Activated gamma-delta T cell treated with Interleukin-2 at 50 U/mL for 16 hours (primary cell): ENCODE data around the gene CCNJ.
A peak's percentile ranks its signal among the peaks of the same experiment; 100 is the strongest.
"Not testable (repeated sequence)": the region's sequence is repeated elsewhere in the genome, so short reads cannot be mapped to it uniquely, and the experiment has no call there.

ENCODE experiments used
- DNase-seq: peaks from one replicate; pipeline ENCODE4 v3.0.0-alpha.2; 2020

Gene CCNJ, protein sequence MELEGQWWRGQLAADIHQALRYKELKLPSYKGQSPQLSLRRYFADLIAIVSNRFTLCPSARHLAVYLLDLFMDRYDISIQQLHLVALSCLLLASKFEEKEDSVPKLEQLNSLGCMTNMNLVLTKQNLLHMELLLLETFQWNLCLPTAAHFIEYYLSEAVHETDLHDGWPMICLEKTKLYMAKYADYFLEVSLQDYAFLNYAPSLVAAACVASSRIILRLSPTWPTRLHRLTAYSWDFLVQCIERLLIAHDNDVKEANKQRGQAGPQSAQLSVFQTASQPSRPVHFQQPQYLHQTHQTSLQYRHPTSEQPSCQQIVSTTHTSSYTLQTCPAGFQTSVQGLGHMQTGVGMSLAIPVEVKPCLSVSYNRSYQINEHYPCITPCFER

DNA sequence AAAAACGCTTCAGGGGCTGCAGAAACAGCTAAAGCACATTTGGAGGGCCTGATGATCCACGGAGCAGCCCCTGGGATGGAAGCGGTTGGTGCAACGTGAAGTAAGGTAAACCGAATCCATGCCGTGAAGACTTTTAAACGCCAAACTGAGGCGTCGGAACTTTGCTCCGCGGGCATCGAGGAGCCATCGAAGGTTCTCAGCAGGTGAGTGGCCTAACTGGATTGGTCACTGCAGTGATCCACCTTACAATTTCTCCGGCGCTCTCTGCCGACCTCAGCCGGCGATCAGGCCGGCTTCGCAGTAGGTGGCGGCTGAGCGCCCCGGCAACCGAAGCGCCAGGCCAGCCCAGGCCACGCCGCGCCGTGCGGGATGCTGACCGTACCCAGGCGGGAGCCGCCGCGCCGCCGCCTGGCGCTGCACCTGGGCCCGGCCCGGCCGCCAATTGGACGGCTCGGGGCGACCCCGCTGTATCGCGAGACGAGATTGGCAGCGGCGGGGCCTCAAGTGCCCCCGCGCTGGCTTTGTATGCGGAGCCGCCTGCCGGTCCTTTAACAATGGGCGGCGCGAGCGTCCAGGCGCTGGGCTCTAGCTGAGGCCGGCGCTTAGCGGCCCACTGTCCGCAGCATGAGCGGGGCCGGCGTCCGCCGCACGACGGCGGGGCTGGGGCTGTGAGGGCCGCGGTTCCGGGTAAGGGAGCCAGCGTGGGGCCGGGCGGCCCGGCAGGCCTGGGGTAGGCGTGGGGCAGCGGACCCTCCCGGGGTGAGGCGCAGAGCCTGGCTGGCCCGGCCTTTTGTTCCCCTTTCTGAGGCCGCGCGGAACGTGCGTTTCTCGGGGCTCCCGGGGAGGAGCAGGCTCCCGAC lies at the start of gene CCNJ:
Gene CCNJ, plus strand, starts transcription at position 551 of the 860 bp plus-strand sequence. CDS start 811 bp downstream, outside the sequence.
- peak; percentile 73 for DNase-seq

DNA sequence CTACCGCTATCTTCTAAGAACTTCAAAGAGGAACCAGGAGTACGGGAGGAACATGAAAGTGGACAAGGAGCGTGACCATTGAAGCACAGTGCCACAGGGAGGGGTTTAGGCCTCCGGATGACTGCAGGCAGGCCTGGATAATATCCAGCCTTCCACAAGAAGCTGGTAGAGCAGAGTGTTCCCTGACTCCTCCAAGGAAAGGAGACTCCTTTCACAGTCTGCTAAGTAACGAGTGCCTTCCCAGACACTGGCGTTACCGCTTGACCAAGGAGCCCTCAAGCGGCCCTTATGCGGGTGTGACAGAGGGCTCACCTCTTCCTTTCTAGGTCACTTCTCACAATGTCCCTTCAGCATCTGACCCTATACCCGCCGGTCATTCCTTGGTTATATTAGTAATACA lies 49.0 kb upstream of the CCNJ start:
- DNase-seq: not testable (repeated sequence)

DNA sequence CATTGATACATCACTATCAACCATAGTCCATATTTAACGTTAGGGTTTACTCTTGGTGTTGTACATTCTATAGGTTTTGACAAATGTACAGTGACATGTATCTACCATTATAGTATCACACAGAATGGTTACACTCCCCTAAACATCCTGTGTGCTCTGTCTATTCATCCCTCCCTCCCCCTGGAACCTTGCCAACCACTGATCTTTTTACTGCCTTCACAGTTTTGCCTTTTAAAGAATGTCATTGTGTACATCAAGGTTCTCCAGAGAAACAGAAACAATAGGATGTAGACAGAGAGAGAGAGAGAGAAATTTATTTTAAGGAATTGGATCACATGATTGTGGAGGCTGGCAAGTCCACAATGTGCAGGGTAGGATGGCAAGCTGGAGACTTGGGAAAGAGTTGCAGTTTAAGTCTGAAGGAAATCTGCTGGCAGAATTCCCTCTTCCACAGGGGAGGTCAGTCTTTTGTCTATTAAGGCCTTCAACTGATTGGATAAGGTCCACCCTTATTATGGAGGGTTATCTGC lies 45.1 kb upstream of the CCNJ start:
- DNase-seq: no peak

DNA sequence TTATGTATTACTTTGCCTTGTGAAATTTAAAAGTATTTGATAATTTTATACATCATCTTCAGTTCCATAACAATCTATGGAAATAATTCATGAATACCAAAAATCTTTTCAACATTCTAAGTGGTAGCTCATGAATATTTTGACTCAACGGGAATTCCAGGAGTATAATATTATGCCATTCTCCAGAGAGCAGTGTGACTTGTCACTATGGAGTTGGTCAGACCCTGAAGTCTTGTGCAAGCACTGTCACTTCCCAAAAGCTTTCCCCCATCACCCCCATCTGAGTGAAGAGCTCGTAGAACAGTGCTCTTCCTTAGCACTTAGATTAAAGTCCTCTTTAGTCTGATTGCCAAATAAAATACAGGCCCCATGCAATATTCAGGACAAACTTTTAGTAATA lies 29.4 kb upstream of the CCNJ start:
- no peak for DNase-seq

DNA sequence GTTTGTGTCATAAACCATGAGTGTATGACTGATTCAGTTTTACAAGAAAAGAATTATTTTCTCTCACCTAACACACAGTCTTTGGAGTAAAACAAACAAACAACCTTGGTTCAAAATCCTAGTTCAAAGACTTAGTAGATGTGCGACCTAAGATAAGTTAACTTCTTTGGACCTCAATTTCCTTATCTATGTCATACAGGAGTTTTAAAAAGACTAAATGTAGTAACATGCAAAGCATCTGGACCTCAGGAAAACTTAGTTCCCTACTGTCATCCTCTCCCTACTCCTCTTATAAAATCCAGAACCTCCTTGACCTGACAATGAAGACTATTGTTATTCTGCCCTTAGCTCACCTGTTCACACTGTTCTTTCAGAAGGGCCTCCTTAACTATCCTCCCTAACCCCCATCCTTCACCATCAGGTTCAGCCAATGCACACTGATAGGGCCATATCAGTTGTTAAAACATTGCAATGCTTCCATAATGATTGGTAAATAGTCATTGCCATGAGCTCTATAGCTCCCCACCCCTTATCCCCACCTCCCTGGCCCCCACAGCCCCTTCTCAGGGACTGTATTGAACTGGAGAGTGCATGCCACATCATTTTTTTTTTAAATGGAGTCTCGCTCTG lies 28.8 kb upstream of the CCNJ start:
- DNase-seq: no peak

DNA sequence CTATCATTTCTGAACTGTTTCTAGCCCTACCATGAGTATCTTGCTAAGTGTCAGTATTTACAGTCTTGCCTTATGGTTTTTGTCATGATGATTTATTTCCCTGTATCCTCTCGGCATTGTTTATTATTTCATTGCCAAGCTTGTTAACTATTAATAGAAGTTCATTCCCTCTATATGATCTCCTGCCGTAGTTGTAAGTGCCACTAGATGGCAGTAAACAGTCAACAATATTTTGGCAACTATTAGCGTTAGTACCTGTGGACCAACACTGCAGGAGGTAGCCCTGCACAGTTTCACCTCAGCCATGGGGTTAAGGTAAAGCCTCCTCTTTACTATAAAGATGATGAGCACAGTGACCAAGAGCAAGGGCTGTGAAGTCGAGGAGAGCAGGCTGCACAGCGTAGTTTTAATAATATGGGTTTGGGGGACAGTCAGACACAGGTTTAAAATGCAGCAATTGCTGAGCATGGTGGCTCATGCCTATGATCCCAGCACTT lies 26.1 kb upstream of the CCNJ start:
- DNase-seq: peak; percentile 35

DNA sequence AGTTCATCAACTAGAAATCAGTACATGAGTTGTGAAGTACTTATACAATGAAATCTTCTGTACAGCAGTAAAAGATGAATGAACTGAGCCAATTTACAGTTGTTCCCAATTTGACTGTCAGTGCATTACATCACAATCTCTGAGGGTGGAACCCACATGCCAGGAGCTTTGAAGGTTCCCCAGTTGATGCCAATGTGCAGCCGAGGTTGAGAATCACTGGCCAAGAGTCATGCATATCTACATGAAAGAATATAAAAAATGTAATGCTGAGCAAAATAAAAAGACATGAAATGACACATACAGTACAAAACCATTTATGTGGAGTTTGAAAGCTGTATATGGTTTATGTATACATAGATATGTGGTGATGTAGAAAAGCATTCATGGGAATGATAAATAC lies 22.1 kb upstream of the CCNJ start:
- DNase-seq: no peak

DNA sequence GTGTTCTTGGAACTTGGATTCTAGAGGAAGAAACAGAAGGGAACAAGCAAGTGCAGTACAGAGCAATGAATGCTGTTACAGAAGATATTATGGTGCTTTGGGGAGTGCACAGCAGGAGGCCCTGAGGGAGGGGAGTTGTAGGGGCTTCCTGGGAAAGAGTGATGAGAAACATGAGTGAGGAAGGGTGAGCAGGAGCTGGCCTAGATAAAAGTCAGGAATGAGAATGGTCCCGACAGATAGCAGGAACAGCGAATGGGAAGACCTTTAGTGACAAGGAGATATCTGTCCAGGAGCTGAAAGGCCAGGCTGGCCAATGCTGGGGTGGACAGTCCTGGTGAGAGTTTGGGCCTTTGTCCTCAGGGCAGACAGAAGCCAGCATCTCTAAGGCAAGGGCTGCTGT lies 20.6 kb upstream of the CCNJ start:
- no peak for DNase-seq

DNA sequence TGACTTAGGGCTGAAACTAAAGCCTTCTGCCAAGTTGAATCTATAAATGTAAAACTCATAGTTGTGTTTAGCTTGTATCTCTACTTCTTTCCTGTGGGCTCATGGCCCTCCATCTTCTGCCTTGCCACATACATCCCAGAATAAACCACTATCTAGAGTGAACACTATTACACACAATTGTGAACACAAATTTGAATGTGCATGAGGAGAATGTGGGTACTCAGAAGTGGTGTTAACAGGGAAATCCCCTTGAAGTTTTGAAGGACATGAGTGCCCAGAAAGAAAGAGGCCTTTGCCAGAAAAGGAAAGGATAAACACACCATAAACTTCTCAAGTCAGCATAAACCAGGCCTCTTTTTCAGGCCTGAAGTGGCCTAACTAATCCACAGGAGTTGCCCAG lies 20.2 kb upstream of the CCNJ start:
- DNase-seq: no peak

DNA sequence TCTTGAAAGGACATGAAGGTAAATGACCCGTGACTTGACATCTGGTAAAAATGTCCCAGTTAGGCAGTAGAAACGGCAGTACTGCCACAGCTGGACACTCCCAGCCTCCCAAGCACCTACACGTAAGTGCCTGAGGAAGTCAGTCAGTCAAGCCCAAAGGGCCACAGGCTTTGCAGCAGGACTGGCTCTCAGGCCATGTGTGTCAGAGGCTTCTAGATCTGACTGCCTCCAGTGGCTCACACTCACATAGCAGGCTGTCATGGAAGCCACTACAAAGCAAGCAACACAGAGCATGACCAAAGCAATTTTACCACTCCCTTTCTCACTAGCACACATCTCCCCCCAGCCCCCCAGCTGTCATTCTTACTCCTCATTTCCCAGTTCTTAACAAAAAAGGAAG lies 17.8 kb upstream of the CCNJ start:
- DNase-seq: no peak

DNA sequence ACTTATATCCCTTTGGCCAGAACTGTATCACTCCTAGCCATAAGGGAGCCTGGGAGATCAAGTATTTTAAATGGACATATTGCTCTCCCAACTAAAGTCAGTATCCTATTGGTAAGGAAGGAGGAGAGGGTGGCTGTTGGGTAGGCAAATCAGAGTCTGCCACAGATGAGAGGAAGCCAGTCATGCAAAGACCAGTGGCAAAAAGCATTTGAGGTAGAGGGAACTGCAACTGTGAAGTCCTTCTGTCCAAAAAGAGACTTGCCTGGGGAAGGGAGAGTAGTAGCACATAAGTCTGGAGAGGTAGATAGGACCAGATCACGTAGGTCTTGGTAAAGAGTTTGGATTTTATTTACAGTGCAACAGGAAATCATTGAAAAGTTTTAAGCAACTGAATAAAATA lies 8.8 kb upstream of the CCNJ start:
- DNase-seq: no peak

DNA sequence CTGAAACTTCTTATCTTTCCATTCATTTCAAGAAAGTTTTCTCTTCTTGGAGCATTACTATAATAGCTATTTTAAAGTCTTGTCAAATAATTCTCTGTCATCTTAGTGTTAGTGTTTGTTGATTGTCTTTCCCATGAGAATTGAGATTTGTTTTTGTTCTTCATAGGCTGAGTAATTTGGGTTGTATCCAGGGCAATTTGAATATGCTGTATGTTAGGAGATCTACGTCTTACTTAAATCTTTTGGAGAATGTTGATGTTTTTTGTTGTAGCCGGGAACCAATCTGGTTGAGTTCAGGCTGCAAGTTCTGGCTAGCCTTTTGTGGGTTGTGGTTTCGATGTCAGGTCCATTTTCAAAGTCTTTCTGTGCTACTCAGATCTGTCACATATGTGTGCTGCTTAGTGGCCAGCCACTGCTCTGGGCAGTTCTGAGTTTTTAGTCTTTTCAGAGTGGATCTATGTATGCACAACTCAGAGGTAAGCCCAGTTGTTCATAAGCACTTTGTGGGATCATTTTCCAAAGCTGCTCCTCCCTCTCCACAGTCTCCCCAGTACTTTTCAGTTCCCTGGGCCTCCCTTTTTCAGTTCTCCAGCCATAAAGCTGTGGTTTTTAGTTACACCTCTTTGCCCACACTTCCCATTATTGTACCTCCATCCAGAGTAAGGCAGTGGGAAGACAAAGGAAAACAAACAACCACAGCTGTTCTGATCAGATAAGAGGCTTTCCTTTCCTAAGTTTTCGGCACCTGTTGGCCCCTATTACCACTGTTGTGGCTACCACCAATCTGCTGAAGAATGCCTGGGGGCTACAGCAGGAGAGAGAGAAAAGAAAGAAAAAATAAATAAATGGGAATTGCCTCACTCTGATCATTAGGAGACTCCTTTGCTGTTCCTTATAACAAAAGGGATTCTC lies 4.7 kb upstream of the CCNJ start:
- no peak for DNase-seq

DNA sequence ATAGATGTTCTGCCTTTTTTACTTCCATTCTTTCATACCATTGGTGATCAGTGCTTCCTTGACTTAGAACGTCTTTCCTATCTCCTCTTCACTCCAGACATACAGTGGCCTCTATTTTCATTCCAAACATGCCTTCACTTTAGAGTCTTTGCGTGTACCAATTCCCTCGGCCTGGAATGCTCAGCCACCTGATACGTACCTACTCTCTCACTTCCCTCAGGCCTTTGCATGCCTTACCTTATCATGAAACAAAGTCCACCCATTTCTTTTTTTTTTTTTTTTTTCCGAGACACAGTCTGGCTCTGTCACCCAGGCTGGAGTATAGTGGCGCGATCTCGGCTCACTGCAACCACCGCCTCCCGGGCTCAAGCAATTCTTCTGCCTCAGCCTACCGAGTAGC lies 2.2 kb upstream of the CCNJ start:
- DNase-seq: no peak

DNA sequence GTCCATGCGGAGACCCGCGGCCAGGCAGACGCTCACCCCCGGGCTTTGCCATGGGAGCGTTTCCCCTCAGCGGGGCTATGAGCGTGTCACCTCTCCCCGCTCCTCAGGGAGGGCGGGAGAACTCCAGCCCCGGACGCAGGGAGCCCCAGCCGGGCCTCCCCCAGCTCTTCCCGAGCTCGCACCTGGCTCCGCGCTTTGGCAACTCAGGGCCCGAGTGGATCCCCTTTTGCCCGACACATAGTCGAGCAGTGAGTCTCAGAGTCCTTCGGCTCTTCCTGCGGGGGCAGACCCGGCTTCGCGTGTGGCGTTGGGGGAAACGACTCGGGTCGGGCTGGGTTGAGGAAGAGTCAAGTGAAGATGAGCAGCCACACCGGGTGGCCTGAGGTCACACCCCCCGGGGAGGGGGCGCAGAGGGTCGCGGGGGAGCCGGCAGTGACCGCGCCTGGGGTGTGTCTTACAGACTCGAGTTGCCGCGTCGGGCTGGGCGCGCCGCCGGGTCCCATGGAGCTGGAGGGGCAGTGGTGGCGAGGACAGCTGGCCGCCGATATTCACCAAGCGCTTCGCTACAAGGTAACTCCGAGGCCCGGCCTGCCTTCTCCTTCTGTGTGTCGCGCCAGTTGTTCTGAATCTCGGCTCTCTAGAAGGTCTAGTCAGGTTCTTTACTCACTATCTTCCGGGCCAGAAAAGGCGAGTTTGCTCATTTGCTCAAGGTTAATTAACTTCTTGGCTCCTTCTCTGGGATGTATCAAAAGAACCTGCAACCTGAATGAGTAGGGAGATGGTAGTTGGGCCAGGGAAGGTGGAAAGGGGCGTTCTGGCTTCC lies 721 bp downstream of the CCNJ start:
- DNase-seq: peak; percentile 39

DNA sequence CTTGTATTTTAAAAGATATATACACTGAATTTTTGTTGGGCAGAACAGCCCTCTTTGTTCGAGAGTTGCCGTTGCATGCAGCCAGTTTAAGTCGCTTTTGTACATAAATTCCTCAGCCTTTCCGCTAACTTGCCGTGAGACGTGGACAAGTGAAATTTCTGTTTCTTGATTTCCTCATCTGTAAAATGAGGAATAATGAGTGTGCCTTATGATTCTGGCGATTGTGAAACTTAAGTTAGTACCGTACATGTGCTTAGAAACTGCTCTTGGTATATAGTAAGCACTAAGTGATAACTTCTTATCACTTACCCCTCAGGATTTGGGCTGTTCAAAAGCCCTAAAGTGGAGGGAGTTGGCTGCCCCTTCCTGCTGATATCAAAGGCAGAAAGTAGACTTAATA lies 1.4 kb downstream of the CCNJ start:
- no peak for DNase-seq

DNA sequence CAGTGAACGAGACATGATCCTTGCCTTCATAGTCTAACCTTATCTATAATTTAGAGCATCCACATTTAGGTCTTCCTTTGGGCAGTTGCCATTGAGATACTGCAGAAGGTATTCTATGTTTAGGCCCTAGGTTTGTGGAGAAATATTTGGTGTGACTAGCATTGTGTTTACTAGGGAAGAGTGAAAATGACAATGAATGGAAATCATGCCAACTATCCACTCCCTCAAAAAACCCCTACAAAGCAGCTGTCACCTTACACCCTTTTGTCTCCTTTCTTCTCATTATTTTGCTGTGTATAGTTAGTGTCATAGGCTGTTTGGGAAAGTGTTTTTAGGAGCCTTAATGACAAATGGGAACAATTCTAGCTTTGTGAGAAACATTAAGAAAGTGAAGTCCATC lies 3.2 kb downstream of the CCNJ start:
- no peak for DNase-seq

DNA sequence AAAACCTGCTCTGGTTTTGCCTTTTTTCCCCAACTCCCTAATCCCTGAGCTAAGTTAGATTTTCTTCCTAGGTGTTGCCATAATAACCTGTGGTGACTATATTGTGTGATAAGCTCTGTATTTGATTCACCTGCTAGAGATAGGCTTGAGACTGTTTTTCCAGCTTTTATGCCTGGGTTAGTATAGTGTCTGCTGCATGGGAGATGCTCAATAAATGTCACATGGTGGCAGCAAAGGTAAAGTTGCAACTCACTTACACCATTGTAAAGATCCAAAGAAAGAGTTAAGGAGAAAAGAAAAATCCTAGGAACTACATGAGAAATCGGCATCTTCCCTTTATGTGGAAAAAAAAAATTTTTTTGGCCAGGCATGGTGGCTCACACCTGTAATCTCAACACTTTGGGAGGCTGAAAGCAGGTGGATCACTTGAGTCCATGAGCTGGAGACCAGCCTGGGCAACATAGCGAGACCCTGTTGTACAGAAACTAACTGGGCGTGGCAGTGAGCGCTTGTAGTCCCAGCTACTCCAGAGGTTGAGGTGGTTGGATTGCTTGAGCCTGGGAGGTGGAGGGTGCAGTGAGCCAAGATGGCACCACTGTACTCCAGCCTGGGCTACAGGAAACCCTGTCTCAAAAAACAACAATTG lies 3.7 kb downstream of the CCNJ start:
- no peak for DNase-seq

DNA sequence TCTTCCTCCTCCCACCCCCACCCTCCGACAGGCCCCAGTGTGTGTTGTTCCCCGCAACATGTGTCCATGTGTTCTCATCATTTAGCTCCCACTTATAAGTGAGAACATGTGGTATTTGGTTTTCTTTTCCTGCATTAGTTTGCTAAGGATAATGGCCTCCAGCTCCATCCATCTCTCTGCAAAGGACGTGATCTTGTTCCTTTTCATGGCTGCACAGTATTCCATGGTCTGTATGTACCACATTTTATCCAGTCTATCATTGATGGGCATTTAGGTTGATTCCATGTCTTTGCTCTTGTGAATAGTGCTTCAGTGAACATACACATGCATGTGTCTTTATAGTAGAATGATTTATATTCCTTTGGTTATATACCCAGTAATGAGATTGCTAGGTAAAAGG lies 4.5 kb downstream of the CCNJ start:
- not testable (repeated sequence) for DNase-seq

DNA sequence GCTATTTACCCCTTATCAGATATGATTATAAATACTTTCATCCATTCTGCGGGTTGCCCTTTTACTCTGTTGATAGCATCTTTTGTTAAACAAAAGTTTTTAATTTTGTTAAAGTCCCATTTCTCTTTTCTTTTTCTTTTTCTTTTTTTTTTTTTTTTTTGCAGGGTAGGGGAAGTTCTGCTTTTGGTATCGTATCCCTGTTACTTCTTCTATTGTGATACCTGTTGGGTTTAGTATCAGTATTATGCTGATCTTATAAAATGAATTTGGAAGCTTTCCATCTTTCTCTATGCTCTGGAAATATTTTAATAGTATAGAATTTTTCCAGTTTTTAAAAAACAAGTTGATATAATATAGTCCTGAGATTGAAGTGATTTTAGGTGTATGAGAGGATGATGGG lies 6.0 kb downstream of the CCNJ start:
- no peak for DNase-seq

DNA sequence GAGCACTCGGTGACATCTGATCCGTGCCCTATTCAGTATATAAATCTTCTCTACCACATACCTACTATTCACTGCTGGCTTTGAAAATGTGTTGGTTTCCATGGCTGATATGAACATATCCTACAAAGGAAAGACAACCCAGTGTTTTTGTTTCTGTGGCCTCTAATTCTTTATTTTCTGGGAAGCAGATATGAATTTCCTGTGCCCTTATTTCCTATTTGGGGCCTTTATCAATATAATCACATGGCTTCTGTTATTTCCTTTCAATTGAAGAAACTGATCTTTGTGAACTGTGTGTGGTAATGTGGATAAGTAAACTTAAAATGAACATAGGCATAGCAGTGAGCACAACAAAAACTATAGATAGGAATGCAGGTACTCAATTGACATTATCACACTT lies 10.6 kb downstream of the CCNJ start:
- no peak for DNase-seq

DNA sequence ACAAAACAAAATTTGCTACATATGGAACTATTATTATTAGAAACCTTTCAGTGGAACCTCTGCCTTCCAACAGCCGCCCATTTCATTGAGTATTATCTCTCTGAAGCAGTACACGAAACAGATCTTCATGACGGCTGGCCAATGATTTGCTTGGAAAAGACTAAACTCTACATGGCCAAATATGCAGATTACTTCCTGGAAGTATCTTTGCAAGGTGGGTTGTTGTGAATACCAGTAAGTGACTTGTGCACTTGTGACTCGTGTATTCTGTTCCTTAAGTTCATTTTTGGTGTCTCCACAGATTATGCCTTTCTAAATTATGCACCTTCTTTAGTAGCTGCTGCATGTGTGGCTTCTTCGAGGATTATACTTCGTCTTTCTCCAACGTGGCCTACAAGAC lies 13.4 kb downstream of the CCNJ start:
- no peak for DNase-seq
